Brain microvascular endothelial cell (primary cell): Measurements from ENCODE around the gene NAA10.

Source experiments
- DNase-seq: peaks from one replicate; pipeline ENCODE4 v3.0.0-alpha.2; 2020
- H3K27ac ChIP-seq: fragments of 250-450 bp; sonication (Bioruptor Pico); 2 replicates; pipeline ENCODE4 v1.5.1; 2020; ENCODE audit warnings: mild to moderate bottlenecking, moderate library complexity
- H3K27me3 ChIP-seq: fragments of 250-450 bp; sonication (Bioruptor Pico); replicated peaks from 2 replicates; pipeline ENCODE4 v1.5.1; 2020; ENCODE audit warnings: mild to moderate bottlenecking
- H3K36me3 ChIP-seq: fragments of 250-450 bp; sonication (Bioruptor Pico); replicated peaks from 2 replicates; pipeline ENCODE4 v1.5.1; 2020; ENCODE audit warnings: mild to moderate bottlenecking
- H3K4me3 ChIP-seq: 2 replicates; pipeline ENCODE4 v1.5.1; 2011; ENCODE audit warnings: low read depth, mild to moderate bottlenecking, control low read depth, low read length, moderate library complexity
- CTCF ChIP-seq: IDR thresholded peaks from 2 replicates; pipeline ENCODE4 v1.5.1; 2011; ENCODE audit warnings: low read depth, mild to moderate bottlenecking, moderate library complexity, low read length, control low read depth, inconsistent platforms; ENCODE audit errors: missing control alignments
- in situ Hi-C: cut with HindIII; loops from 2 replicates; pipeline ENCODE4 v1.10.0; 2017; ENCODE audit warnings: low sequenced_read_pairs, low pct_ligation_motif_present

NAA10 gene

GRCh38 chrX:153961292-153961691 is 26.5 kb upstream of the NAA10 start:
- peaks cover 63% of the 10 kb centered on the region for H3K36me3 ChIP-seq

GRCh38 chrX:153960786-153961185 is 25.9 kb upstream of the NAA10 start:
- no peak overlapping the region for H3K27ac ChIP-seq
- in situ Hi-C loops = no loop called here
- TF ChIP-seq CTCF = no peak
- peaks cover 68% of the 10 kb centered on the region for H3K36me3 ChIP-seq
- no peaks in the 10 kb centered on the region for H3K27me3 ChIP-seq
- DNase-seq = no peak
- H3K4me3 ChIP-seq = no peak overlapping the region

More at GRCh38 chrX:153961292-153961691, 26.5 kb upstream of the NAA10 start:
- no peak for TF ChIP-seq CTCF
- no peak for DNase-seq
- Histone ChIP-seq H3K4me3 (no peak overlapping the region), H3K27me3 (no peaks in the 10 kb centered on the region), H3K27ac (no peak overlapping the region)
- in situ Hi-C loops = no loop called here

GRCh38 chrX:153960077-153960476 is 25.2 kb upstream of the NAA10 start:
- H3K36me3 ChIP-seq = peaks cover 74% of the 10 kb centered on the region
- DNase-seq = no peak
- H3K27ac ChIP-seq = no peak overlapping the region
- H3K27me3 ChIP-seq = no peaks in the 10 kb centered on the region
- in situ Hi-C loops = no loop called here
- H3K4me3 ChIP-seq = no peak overlapping the region
- TF ChIP-seq CTCF = no peak

- in situ Hi-C loops = no loop called here
- no peak overlapping the region for H3K4me3 ChIP-seq
- H3K27ac ChIP-seq = no peak overlapping the region
- no peak for TF ChIP-seq CTCF
- no peaks in the 10 kb centered on the region for H3K27me3 ChIP-seq
- H3K36me3 ChIP-seq = peaks cover 74% of the 10 kb centered on the region
- DNase-seq = no peak
Observed at GRCh38 chrX:153959649-153960048, 24.8 kb upstream of the NAA10 start.

- peaks cover 79% of the 10 kb centered on the region for H3K36me3 ChIP-seq
- H3K4me3 ChIP-seq = no peak overlapping the region
- H3K27ac ChIP-seq = no peak overlapping the region
- in situ Hi-C loops = no loop called here
- no peak for TF ChIP-seq CTCF
- no peaks in the 10 kb centered on the region for H3K27me3 ChIP-seq
- DNase-seq = no peak
Observed at GRCh38 chrX:153958605-153959004, 23.8 kb upstream of the NAA10 start.

- H3K36me3 ChIP-seq = peaks cover 79% of the 10 kb centered on the region
- in situ Hi-C loops = no loop called here
- no peak overlapping the region for H3K27ac ChIP-seq
- no peak overlapping the region for H3K4me3 ChIP-seq
- TF ChIP-seq CTCF = no peak
- DNase-seq = no peak
- no peaks in the 10 kb centered on the region for H3K27me3 ChIP-seq
Observed at GRCh38 chrX:153957224-153957623, 22.4 kb upstream of the NAA10 start.
